Gastrocnemius medialis (tissue), 4 donors: ENCODE measurements around the gene GRB2. TPM values are rescaled to one million over a fixed set of nuclear protein-coding genes. Genes with fewer than 3 reads are reported as not detected.

ENCODE experiments used
- ATAC-seq, 2 donors: fragments of 150-250 bp; one replicate each; pipeline ENCODE4 v1.9.1; 2016
- DNase-seq, 2 donors: peaks; one replicate each; pipeline ENCODE4 v3.0.0-alpha.2; 2019
- H3K27ac ChIP-seq, 4 donors: fragments of 200-600 bp; sonication (generic); 1 replicate in 1 of 4; 2 replicates in 3 of 4; pipeline ENCODE4 v1.5.1; 2016 to 2018; ENCODE audit warnings: mild to moderate bottlenecking in 2 of 4, moderate library complexity in 1 of 4
- H3K27me3 ChIP-seq, 3 donors: fragments of 200-600 bp; sonication (generic) in 2 of 3; 1 replicate in 1 of 3; 2 replicates in 2 of 3; pipeline versions ENCODE4 v1.5.1 to v1.6.0; 2016 to 2019; ENCODE audit warnings: mild to moderate bottlenecking in 1 of 3, moderate library complexity in 1 of 3
- H3K36me3 ChIP-seq, 2 donors: fragments of 200-600 bp; sonication (generic) in 1 of 2; one replicate each; pipeline ENCODE4 v1.5.1; 2017 to 2018
- H3K4me1 ChIP-seq, 2 donors: fragments of 200-600 bp; sonication (generic) in 1 of 2; one replicate each; pipeline ENCODE4 v1.5.1; 2016 to 2017; ENCODE audit warnings: mild to moderate bottlenecking in 2 of 2
- H3K4me3 ChIP-seq, 4 donors: fragments of 200-600 bp; sonication (generic) in 3 of 4; 1 replicate in 1 of 4; 2 replicates in 3 of 4; pipeline ENCODE4 v1.5.1; 2016 to 2019; ENCODE audit warnings: mild to moderate bottlenecking in 2 of 4
- H3K9me3 ChIP-seq, 3 donors: fragments of 200-600 bp; sonication (generic) in 2 of 3; 1 replicate in 1 of 3; 2 replicates in 2 of 3; pipeline ENCODE4 v1.5.1; 2016 to 2019
- CTCF ChIP-seq, 5 experiments: fragments of 450-650 bp in 3 of 5; fragments of 200-600 bp in 2 of 5; sonication (generic) in 2 of 5; IDR thresholded peaks in 4 of 5; conservative IDR thresholded peaks in 1 of 5; 1 replicate in 4 of 5; 2 replicates in 1 of 5; pipeline ENCODE4 v1.5.1; 2016 to 2019; ENCODE audit warnings: antibody characterized with exemption in 5 of 5, mild to moderate bottlenecking in 3 of 5, moderate library complexity in 3 of 5
- POLR2A ChIP-seq, 2 donors: fragments of 450-650 bp; IDR thresholded peaks; one replicate each; pipeline ENCODE4 v1.6.1; 2017; ENCODE audit warnings: antibody characterized with exemption in 2 of 2, mild to moderate bottlenecking in 2 of 2, moderate library complexity in 2 of 2
- in situ Hi-C, 4 donors: fragments of 200-750 bp; cut with MboI; loops; one replicate each; pipeline versions ENCODE4 v1.15.0 to v1.8.0; 2017; ENCODE audit warnings: low sequenced_read_pairs in 4 of 4
- intact Hi-C: fragments of 100-400 bp; cut with DNase I; formaldehyde crosslinking; loops from one replicate; pipeline ENCODE4 v1.15.1; 2023; ENCODE audit warnings: low total_unique reads
- total RNA-seq, 4 donors: library from RNA; depleted of rRNA; stranded (reverse); fragments of >200 nt; gene quantifications; one replicate each; pipeline versions ENCODE4 v1.1.0 to v1.2.3, GENCODE V29; 2016

Gene GRB2
- total RNA-seq, 4 donors from 2014 or later = 41.7 to 88.5 (median 68.8) TPM

DNA sequence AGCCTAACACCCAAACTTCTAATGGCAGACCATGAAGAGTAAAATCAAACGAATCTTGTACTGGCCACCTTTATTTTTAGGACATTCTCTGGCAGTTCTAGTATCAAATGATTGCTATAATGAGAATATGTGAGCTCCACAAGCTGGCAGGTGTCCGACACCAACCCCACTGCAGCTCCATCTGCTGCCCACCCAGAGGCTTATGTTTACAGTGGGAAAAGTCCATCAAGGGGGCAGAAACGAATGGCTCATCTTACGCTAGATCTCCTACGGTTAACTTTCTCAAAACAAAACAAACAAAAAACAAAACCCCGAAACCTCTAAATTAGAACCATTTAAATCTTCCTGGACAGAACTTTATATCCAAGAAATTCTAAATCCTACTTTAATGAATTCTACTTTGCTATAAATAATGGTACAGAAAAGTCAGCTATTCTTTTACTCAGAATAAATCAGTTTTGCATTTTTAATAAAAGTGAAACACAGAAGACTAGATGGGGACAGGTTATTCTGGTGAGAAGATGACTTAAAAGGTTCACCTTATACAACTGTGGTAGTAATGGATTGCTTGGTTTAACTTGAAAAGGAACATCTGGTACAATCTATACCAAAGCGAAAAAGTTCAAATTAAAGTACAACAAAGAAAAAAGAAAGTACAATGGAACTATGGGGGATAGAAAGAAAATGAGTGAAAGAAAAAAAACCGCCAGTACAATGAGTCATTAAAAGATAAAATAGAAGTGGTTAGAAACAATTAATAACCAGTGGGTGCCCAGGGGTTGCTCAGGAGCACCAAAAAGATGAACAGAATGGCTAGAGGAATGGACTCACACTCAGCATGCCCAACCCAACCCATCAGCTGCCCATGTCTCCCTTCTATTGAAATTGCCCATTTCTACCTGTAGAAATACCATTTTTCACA is 40.2 kb downstream of the GRB2 start:
- Histone ChIP-seq H3K4me3 (no peak overlapping the region), H3K4me1 (peaks cover 78 to 88% of the 10 kb centered on the region in 2 donors)
- intact Hi-C loops = no loop called here

DNA sequence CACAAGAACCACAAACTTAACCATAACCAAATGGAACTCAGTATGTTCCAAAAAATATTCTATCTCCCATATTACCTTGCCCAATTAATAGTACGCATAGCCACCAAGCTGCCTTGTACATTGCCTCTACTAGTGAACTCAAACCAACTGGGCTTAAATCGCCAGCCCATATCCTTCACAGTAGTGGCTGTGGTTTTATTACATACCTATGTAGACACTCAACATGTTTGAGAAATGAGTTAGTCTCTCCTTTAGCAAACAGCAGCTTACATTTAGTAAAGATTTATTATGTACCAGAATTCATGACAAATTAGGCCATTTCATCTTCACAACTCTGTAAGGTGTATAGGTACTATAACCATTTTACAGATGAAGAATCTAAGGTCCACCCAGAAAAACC is 41.4 kb downstream of the GRB2 start:
- in situ Hi-C loops (no loop called here), intact Hi-C loops (no loop called here)
- TF ChIP-seq CTCF (IDR thresholded peaks at IDR 0.05 in 4 of 5, conservative IDR thresholded peaks at IDR 0.05 in 1 of 5) (no peak), POLR2A (IDR thresholded peaks at IDR 0.05) (no peak)
- no peaks in the 10 kb centered on the region for H3K36me3 ChIP-seq
- no peaks in the 10 kb centered on the region for H3K9me3 ChIP-seq
- peaks cover 70 to 78% of the 10 kb centered on the region in 2 donors for H3K4me1 ChIP-seq
- H3K27me3 ChIP-seq = no peaks in the 10 kb centered on the region
- no peak overlapping the region for H3K4me3 ChIP-seq
- DNase-seq = no peak
- peak; percentile 36 to 68 for ATAC-seq
- H3K27ac ChIP-seq = no peak overlapping the region

More for the DNA sequence above, 40.2 kb downstream of the GRB2 start:
- Histone ChIP-seq H3K9me3 (no peaks in the 10 kb centered on the region), H3K27ac (no peak overlapping the region), H3K27me3 (no peaks in the 10 kb centered on the region), H3K36me3 (no peaks in the 10 kb centered on the region)
- in situ Hi-C loops = no loop called here
- no peak for ATAC-seq
- no peak for DNase-seq
- no peak for TF ChIP-seq POLR2A (IDR thresholded peaks at IDR 0.05)
- TF ChIP-seq CTCF (IDR thresholded peaks at IDR 0.05 in 4 of 5, conservative IDR thresholded peaks at IDR 0.05 in 1 of 5) = no peak

DNA sequence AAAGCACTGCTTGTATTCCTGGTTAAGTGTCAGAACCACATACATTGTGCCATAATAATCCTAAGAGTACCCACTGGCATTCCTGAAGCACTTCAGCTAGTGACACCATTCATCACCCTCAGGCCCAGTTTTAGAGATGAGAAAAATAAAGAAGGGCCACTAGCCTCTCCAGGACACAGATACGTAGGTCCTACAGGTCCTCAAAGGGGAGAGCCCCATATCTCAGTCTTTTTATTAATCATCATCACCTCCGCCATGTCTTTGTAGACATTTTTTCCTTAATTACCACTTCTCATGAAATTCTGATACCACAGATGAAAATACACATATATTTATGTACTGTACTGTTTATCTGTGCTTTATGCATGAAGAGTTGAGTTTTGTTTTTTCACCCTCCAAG is 43.5 kb downstream of the GRB2 start:
- Histone ChIP-seq H3K27ac (no peak overlapping the region), H3K4me3 (no peak overlapping the region), H3K4me1 (peaks cover 54 to 59% of the 10 kb centered on the region in 2 donors), H3K9me3 (no peaks in the 10 kb centered on the region), H3K27me3 (no peaks in the 10 kb centered on the region), H3K36me3 (no peaks in the 10 kb centered on the region)
- in situ Hi-C loops (no loop called here), intact Hi-C loops (no loop called here)
- ATAC-seq (no peak), DNase-seq (no peak)
- TF ChIP-seq CTCF (IDR thresholded peaks at IDR 0.05 in 4 of 5, conservative IDR thresholded peaks at IDR 0.05 in 1 of 5) = no peak
- TF ChIP-seq POLR2A (IDR thresholded peaks at IDR 0.05) = no peak

DNA sequence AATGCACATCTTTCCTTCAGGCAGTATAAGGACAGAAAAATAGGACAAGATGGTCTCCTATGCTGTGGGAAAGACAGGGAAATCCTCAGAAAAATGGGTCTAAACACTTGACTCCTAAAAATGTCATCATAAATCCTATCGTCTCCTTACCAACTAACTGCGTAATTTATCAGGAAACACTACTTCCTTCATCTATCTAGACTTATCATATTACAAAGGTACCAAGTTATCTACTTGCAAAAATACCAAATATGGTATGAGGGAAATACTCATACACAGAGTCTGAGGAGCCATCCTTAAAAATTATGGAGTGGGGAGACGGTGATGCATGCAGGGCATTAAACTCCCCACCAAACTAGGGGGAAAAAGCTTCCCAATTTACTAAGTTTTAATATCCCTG is 44.1 kb downstream of the GRB2 start:
- Histone ChIP-seq H3K36me3 (no peaks in the 10 kb centered on the region), H3K27me3 (no peaks in the 10 kb centered on the region), H3K27ac (no peak overlapping the region), H3K4me3 (no peak overlapping the region), H3K9me3 (no peaks in the 10 kb centered on the region), H3K4me1 (peaks cover 47 to 54% of the 10 kb centered on the region in 2 donors)
- DNase-seq = no peak
- TF ChIP-seq CTCF (IDR thresholded peaks at IDR 0.05 in 4 of 5, conservative IDR thresholded peaks at IDR 0.05 in 1 of 5) (no peak), POLR2A (IDR thresholded peaks at IDR 0.05) (no peak)
- intact Hi-C loops (no loop called here), in situ Hi-C loops (no loop called here)
- no peak for ATAC-seq
